B cell (primary cell): ENCODE data around the gene MAB21L4.

Experiments used
- CTCF ChIP-seq: fragments of 200-600 bp; IDR thresholded peaks from one replicate; pipeline ENCODE4 v1.8.0; 2022; ENCODE audit warnings: antibody characterized with exemption, mild to moderate bottlenecking
- EZH2 ChIP-seq: IDR thresholded peaks from 2 replicates; pipeline ENCODE4 v1.6.1; 2012; ENCODE audit warnings: borderline replicate concordance, low read depth, mild to moderate bottlenecking, moderate library complexity, low read length; ENCODE audit not compliant: insufficient read depth, poor library complexity, severe bottlenecking

GRCh38 chr2:240886678-240887609, 9.0 kb downstream of the MAB21L4 start:
- no peak for TF ChIP-seq CTCF
- TF ChIP-seq EZH2 = no peak
